Measurements from ENCODE around the gene RAB11FIP5.

RAB11FIP5 gene

DNA sequence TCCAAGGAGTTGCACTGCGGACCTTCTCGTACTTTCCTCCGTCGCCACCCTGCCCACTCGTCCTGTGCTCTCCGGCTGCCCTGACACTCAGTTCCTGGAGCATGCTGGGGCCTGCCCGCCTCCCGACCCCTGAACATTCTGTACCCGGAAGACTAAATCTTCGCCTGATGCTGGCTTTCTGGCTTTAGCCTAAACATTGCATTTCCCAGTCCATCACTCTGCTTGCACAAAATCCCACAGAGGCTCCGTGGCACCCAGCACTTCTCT is 40.7 kb downstream of the RAB11FIP5 start:
- peak overlapping the region; percentile 93 for H2AFZ ChIP-seq
- peaks cover 2% of the 10 kb centered on the region for H3K79me2 ChIP-seq
- peaks cover 34% of the 10 kb centered on the region for H3K4me1 ChIP-seq
- H3K4me2 ChIP-seq (ENCODE audit: low read length) = peak overlapping the region; percentile 99
- no peak for TF ChIP-seq CTCF (IDR thresholded peaks at IDR 0.05)
- H3K27ac ChIP-seq = peak overlapping the region; percentile 72
- H3K9ac ChIP-seq = no peak overlapping the region
- no peaks in the 10 kb centered on the region for H3K36me3 ChIP-seq (ENCODE audit: control insufficient read depth, insufficient read depth, low read length)
- H3K4me3 ChIP-seq (ENCODE audit: low read depth, low read length) = peak overlapping the region; percentile 96
- no peaks in the 10 kb centered on the region for H3K9me3 ChIP-seq (ENCODE audit: control insufficient read depth, low read length)
- no peaks in the 10 kb centered on the region for H3K27me3 ChIP-seq (ENCODE audit: control insufficient read depth, insufficient read depth, low read length)

- peak; percentile 27 for TF ChIP-seq CTCF (IDR thresholded peaks at IDR 0.05)
- H3K79me2 ChIP-seq = peaks cover 2% of the 10 kb centered on the region
- no peaks in the 10 kb centered on the region for H3K36me3 ChIP-seq (ENCODE audit: control insufficient read depth, insufficient read depth, low read length)
- H3K27me3 ChIP-seq (ENCODE audit: control insufficient read depth, insufficient read depth, low read length) = no peaks in the 10 kb centered on the region
- H3K4me3 ChIP-seq (ENCODE audit: low read depth, low read length) = peak within 1 kb of the TSS; percentile 96
- peak within 1 kb of the TSS; percentile 72 for H3K27ac ChIP-seq
- H3K4me2 ChIP-seq (ENCODE audit: low read length) = peak within 1 kb of the TSS; percentile 99
- H3K4me1 ChIP-seq = peaks cover 30% of the 10 kb centered on the region
- no peaks in the 10 kb centered on the region for H3K9me3 ChIP-seq (ENCODE audit: control insufficient read depth, low read length)
- H3K9ac ChIP-seq = peak within 1 kb of the TSS; percentile 14
- H2AFZ ChIP-seq = peak within 1 kb of the TSS; percentile 93
Observed at GRCh38 chr2:73071360-73072128, 41.2 kb downstream of the RAB11FIP5 start, which contains the start of gene SFXN5. Gene SFXN5 (minus strand): TSS chr2:73071712. CDS start chr2:73071705, 7 bp downstream.

DNA sequence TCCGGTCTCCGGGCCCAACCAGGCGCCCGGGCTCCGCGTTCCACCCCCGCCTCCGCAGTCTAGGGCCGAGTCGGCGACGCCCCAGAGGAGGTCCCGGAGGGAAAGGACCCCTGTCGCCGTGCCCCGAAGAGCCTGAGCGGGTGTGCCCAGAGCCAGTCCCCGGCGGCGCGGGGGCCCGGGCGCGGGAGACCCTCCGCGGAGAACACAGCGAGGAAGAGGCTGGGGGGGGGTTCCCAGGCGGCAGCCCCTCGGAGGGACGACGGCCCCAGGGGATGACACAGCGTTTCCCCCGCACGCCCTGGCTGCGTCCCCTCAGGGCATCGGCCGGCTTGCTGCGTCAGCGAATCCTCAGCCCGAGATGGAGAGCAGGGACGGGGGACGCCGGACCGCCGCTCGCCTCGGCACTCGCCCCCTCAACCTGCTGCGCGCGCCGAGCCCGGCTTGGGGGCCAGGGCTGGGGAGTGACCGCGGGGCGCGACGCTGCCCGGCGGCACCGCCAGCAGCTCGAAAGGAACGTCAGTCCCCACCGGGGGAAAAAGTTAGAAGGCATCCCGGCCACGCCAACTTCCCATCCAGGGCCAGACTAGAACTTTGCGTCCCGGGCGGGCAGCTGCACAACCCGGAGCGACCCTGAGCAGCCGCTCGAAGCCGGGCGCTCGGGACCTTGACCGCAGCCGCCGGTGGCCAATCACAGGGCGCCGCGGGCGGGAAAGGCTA is 41.9 kb downstream of the RAB11FIP5 start:
- Histone ChIP-seq H3K9me3 (ENCODE audit: control insufficient read depth, low read length) (no peaks in the 10 kb centered on the region), H3K36me3 (ENCODE audit: control insufficient read depth, insufficient read depth, low read length) (no peaks in the 10 kb centered on the region), H3K27ac (peak overlapping the region; percentile 72), H3K27me3 (ENCODE audit: control insufficient read depth, insufficient read depth, low read length) (no peaks in the 10 kb centered on the region), H3K4me2 (ENCODE audit: low read length) (peak overlapping the region; percentile 99), H3K79me2 (peaks cover 2% of the 10 kb centered on the region), H2AFZ (peak overlapping the region; percentile 93), H3K4me3 (ENCODE audit: low read depth, low read length) (peak overlapping the region; percentile 96), H3K4me1 (peaks cover 24% of the 10 kb centered on the region), H3K9ac (peak overlapping the region; percentile 14)
- no peak for TF ChIP-seq CTCF (IDR thresholded peaks at IDR 0.05)

DNA sequence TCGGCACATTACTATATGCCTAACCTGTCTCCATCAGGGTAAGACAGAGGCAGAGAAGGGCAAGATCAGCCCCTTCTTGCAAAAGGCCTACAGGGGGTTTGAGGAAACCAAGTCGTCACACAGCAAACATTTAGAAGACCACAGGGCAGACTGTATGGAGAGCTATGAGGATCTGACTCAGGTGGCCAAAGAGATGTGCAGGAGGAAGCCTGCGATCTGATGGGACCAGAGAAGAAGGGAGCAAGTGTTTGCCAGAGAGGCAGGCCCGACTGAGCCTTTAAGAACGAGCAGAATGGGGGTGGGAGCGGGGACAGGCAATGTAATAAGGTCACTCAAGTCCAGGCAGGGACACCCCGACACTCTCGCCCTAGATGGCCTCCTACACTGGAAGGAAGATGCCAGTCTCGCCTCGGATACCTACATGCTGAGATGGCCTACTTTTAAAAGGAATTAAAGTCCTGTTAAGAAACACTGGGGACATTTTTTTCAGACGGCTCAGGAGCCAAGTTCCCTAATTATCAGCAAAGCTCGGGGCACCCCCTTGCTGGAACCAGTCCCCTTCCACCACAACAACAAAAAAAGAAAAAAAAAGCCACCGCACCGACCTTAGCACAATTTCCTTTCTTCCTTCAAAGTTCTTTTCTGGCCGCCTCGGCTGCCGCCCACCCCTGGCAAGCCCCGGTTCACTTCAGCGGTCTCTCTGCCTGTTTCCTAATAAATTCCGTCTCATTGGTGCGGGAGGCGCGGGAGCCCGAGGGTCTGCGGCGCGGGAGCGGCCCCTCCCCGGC is 42.7 kb downstream of the RAB11FIP5 start:
- Histone ChIP-seq H3K4me2 (ENCODE audit: low read length) (peak overlapping the region; percentile 99), H3K36me3 (ENCODE audit: control insufficient read depth, insufficient read depth, low read length) (no peaks in the 10 kb centered on the region), H3K27ac (no peak overlapping the region), H2AFZ (peak overlapping the region; percentile 93), H3K9ac (no peak overlapping the region), H3K27me3 (ENCODE audit: control insufficient read depth, insufficient read depth, low read length) (no peaks in the 10 kb centered on the region), H3K79me2 (peaks cover 2% of the 10 kb centered on the region), H3K4me3 (ENCODE audit: low read depth, low read length) (peak overlapping the region; percentile 96), H3K4me1 (peaks cover 22% of the 10 kb centered on the region), H3K9me3 (ENCODE audit: control insufficient read depth, low read length) (no peaks in the 10 kb centered on the region)
- no peak for TF ChIP-seq CTCF (IDR thresholded peaks at IDR 0.05)
